HepG2 (cell line): ENCODE data around the gene POU6F2. TPM values are rescaled to one million over a fixed set of nuclear protein-coding genes. Genes with fewer than 3 reads are reported as not detected.

Experiments used
- FOXO4 ChIP-seq: sonication (generic); formaldehyde crosslinking; conservative IDR thresholded peaks from 2 replicates; pipeline ENCODE4 v1.8.1; 2023; ENCODE audit warnings: missing genetic modification reagents
- PAF1 ChIP-seq: IDR thresholded peaks from 2 replicates; pipeline ENCODE4 v1.6.1; 2016; ENCODE audit warnings: missing genetic modification reagents, missing compliant biosample characterization
- ZBTB26 ChIP-seq: IDR thresholded peaks from 2 replicates; pipeline ENCODE4 v1.6.1; 2016; ENCODE audit warnings: missing compliant biosample characterization, missing genetic modification reagents, borderline replicate concordance
- ZNF124 ChIP-seq: sonication (generic); formaldehyde crosslinking; IDR thresholded peaks from 2 replicates; pipeline ENCODE4 v1.4.0; 2020; ENCODE audit warnings: missing genetic modification reagents
- ZNF318 ChIP-seq: sonication (generic); formaldehyde crosslinking; IDR thresholded peaks from 2 replicates; pipeline ENCODE4 v1.4.0; 2020; ENCODE audit warnings: mild to moderate bottlenecking, missing genetic modification reagents
- ZSCAN22 ChIP-seq: sonication (generic); formaldehyde crosslinking; IDR thresholded peaks from 2 replicates; pipeline ENCODE4 v1.4.0; 2020; ENCODE audit warnings: mild to moderate bottlenecking, missing genetic modification reagents
- ZSCAN25 ChIP-seq: sonication (generic); formaldehyde crosslinking; IDR thresholded peaks from 2 replicates; pipeline ENCODE4 v1.8.0; 2022; ENCODE audit warnings: mild to moderate bottlenecking, missing genetic modification reagents
- ZSCAN29 ChIP-seq: sonication (generic); formaldehyde crosslinking; conservative IDR thresholded peaks from 2 replicates; pipeline ENCODE4 v1.4.0; 2020; ENCODE audit warnings: mild to moderate bottlenecking, missing genetic modification reagents
- polyA plus RNA-seq, 8 experiments: library from polyadenylated mRNA; depleted of rRNA in 3 of 8; stranded (reverse) in 7 of 8; unstranded in 1 of 8; fragments of >200 nt; fragmentation: Illumina TruSeq in 4 of 8; extraction: Trizol in 4 of 8; gene quantifications; 2 replicates each; pipeline versions ENCODE4 v1.2.1 to v1.2.3, GENCODE V29; 2011 to 2016; ENCODE audit warnings: low read depth in 4 of 8, missing spikeins in 1 of 8, mixed read lengths in 1 of 8; ENCODE audit not compliant: insufficient read depth in 1 of 8
- total RNA-seq, 5 experiments: library from RNA; depleted of rRNA; stranded (reverse); fragments of >200 nt; fragmentation: Illumina TruSeq; extraction: Trizol; gene quantifications; 2 replicates each; pipeline ENCODE4 v1.2.3, GENCODE V29; 2016; ENCODE audit warnings: low read depth in 1 of 5

Gene POU6F2
- total and polyA plus RNA-seq, 2 of the 13 experiments (the other 11 are each of a cell fraction or from before 2014, with no cell fraction given), result not detected

- TF ChIP-seq ZNF318 (CRISPR knock-in tag), result no peak
- TF ChIP-seq PAF1 (CRISPR knock-in tag), result no peak
- TF ChIP-seq ZBTB26 (CRISPR knock-in tag), result no peak
- TF ChIP-seq FOXO4 (CRISPR knock-in tag), result no peak
- TF ChIP-seq ZSCAN22 (CRISPR knock-in tag), result no peak
- no peak for TF ChIP-seq ZSCAN29 (CRISPR knock-in tag)
- TF ChIP-seq ZNF124 (CRISPR knock-in tag), result no peak
- no peak for TF ChIP-seq ZSCAN25 (CRISPR knock-in tag)
- TF ChIP-seq, all 625 proteins: peak for 0
Measured at GRCh38 chr7:39374436-39375040, 396.8 kb downstream of the POU6F2 start (continued).
